ENCODE data around the gene RAD54L2. TPM values are rescaled to one million over a fixed set of nuclear protein-coding genes. Genes with fewer than 3 reads are reported as not detected.

Gene RAD54L2
- total RNA-seq, 1 donor from 2014 or later: 9.8 TPM

GRCh38 chr3:51568996-51569395 lies 30.5 kb downstream of the RAD54L2 start:
- H3K27me3 ChIP-seq (ENCODE audit: low read depth): no peaks in the 10 kb centered on the region
- H3K4me1 ChIP-seq: peaks cover 30% of the 10 kb centered on the region
- intact Hi-C loops (cut with micrococcal nuclease): no loop called here
- no peak for DNase-seq
- no peaks in the 10 kb centered on the region for H3K9me3 ChIP-seq (replicated peaks)
- H3K27ac ChIP-seq (replicated peaks): no peak overlapping the region
- H3K4me3 ChIP-seq: no peak overlapping the region
- no peak for TF ChIP-seq CTCF (IDR thresholded peaks at IDR 0.05; ENCODE audit: borderline replicate concordance)
- H3K36me3 ChIP-seq: no peaks in the 10 kb centered on the region

GRCh38 chr3:51578238-51578637 lies 39.7 kb downstream of the RAD54L2 start:
- Histone ChIP-seq H3K4me3 (no peak overlapping the region), H3K4me1 (no peaks in the 10 kb centered on the region), H3K9me3 (replicated peaks) (no peaks in the 10 kb centered on the region), H3K27me3 (ENCODE audit: low read depth) (no peaks in the 10 kb centered on the region), H3K36me3 (peaks cover 9% of the 10 kb centered on the region), H3K27ac (replicated peaks) (no peak overlapping the region)
- no peak for TF ChIP-seq CTCF (IDR thresholded peaks at IDR 0.05; ENCODE audit: borderline replicate concordance)
- DNase-seq: no peak
- intact Hi-C loops (cut with micrococcal nuclease): no loop called here

DNA sequence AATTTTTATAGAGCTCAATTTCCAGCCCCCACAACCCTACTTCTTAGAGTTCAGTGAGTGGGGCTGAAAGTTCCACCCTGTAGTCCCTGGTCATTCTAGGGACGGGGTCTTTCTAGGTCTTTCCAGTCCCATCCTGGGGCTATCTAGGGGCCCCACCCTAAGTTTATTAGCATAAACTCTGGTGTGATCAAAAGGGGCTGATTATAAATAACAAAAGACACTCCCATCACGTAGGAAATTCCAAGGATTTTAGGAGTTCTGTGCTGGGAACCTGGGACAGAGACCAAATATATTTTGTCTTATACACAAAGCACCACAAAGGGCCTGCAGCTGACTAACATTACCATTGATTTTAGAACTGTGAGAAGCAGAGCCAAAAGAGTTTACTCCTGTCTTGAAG lies 41.9 kb downstream of the RAD54L2 start:
- Histone ChIP-seq H3K4me3 (no peak overlapping the region), H3K27ac (replicated peaks) (no peak overlapping the region), H3K4me1 (no peaks in the 10 kb centered on the region), H3K27me3 (ENCODE audit: low read depth) (no peaks in the 10 kb centered on the region), H3K9me3 (replicated peaks) (no peaks in the 10 kb centered on the region), H3K36me3 (peaks cover 9% of the 10 kb centered on the region)
- DNase-seq: no peak
- no peak for TF ChIP-seq CTCF (IDR thresholded peaks at IDR 0.05; ENCODE audit: borderline replicate concordance)
- intact Hi-C loops (cut with micrococcal nuclease): no loop called here

GRCh38 chr3:51581524-51581923 lies 43.0 kb downstream of the RAD54L2 start:
- intact Hi-C loops (cut with micrococcal nuclease): no loop called here

DNA sequence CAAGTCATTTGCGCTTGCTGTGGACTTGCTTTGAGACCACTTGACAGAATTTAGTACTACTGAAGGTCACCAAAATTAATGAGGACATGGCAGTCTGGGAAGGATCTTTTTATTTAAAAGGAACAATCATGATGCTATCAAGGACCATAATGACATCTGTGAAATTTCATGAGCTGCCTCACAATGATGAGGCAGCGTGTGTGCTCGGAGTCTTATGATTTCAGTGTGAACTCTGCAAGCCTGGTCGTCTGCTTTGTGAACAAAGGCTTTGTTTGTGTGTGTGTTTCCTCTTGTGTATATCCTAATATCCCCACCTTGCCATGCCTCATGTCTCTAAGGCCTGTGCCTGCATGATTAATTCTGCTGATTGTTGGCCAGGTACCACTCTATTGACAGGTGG lies 46.7 kb downstream of the RAD54L2 start:
- Histone ChIP-seq H3K4me1 (peaks cover 13% of the 10 kb centered on the region), H3K9me3 (replicated peaks) (no peaks in the 10 kb centered on the region), H3K27me3 (ENCODE audit: low read depth) (no peaks in the 10 kb centered on the region), H3K4me3 (no peak overlapping the region), H3K36me3 (peaks cover 5% of the 10 kb centered on the region), H3K27ac (replicated peaks) (no peak overlapping the region)
- intact Hi-C loops (cut with micrococcal nuclease): no loop called here
- no peak for DNase-seq
- TF ChIP-seq CTCF (IDR thresholded peaks at IDR 0.05; ENCODE audit: borderline replicate concordance): no peak

More at GRCh38 chr3:51581524-51581923, 43.0 kb downstream of the RAD54L2 start:
- DNase-seq: no peak
- Histone ChIP-seq H3K36me3 (peaks cover 9% of the 10 kb centered on the region), H3K4me3 (no peak overlapping the region), H3K27me3 (ENCODE audit: low read depth) (no peaks in the 10 kb centered on the region), H3K27ac (replicated peaks) (no peak overlapping the region), H3K9me3 (replicated peaks) (no peaks in the 10 kb centered on the region), H3K4me1 (no peaks in the 10 kb centered on the region)
- TF ChIP-seq CTCF (IDR thresholded peaks at IDR 0.05; ENCODE audit: borderline replicate concordance): no peak

- Histone ChIP-seq H3K9me3 (replicated peaks) (no peaks in the 10 kb centered on the region), H3K4me1 (peaks cover 13% of the 10 kb centered on the region), H3K36me3 (peaks cover 12% of the 10 kb centered on the region), H3K4me3 (no peak overlapping the region), H3K27ac (replicated peaks) (no peak overlapping the region), H3K27me3 (ENCODE audit: low read depth) (no peaks in the 10 kb centered on the region)
- intact Hi-C loops (cut with micrococcal nuclease): no loop called here
- TF ChIP-seq CTCF (IDR thresholded peaks at IDR 0.05; ENCODE audit: borderline replicate concordance): no peak
- no peak for DNase-seq
These were observed 47.4 kb downstream of the RAD54L2 start for GRCh38 chr3:51585871-51586270.

Data from left ventricle myocardium inferior (tissue), 1 donor.